HFFc6 (cell line): ENCODE data around the gene TRAPPC8. TPM values are rescaled to one million over a fixed set of nuclear protein-coding genes. Genes with fewer than 3 reads are reported as not detected.

Experiments
- DNase-seq: peaks from one replicate; pipeline ENCODE4 v3.0.0-alpha.2; 2018
- H3K27ac Mint-ChIP-seq: 2 replicates; pipeline ENCODE4 v1.8.0; 2020; ENCODE audit warnings: mild to moderate bottlenecking, mixed read lengths
- H3K27me3 Mint-ChIP-seq: 2 replicates; pipeline ENCODE4 v1.8.0; 2021; ENCODE audit warnings: mild to moderate bottlenecking, moderate library complexity, mixed read lengths; ENCODE audit not compliant: insufficient read depth
- H3K36me3 Mint-ChIP-seq: 2 replicates; pipeline ENCODE4 v1.8.0; 2021; ENCODE audit warnings: low read depth, mixed read lengths
- H3K4me1 Mint-ChIP-seq: 2 replicates; pipeline ENCODE4 v1.8.0; 2020; ENCODE audit warnings: low read depth, mixed read lengths
- H3K4me3 Mint-ChIP-seq: 2 replicates; pipeline ENCODE4 v1.8.0; 2020; ENCODE audit warnings: mild to moderate bottlenecking, moderate library complexity, mixed read lengths
- H3K9me3 Mint-ChIP-seq: 2 replicates; pipeline ENCODE4 v1.8.0; 2020; ENCODE audit warnings: mild to moderate bottlenecking, mixed read lengths
- long read RNA-seq: library from polyadenylated mRNA; unstranded; transcript quantifications from one replicate; pipeline ENCODE4 v2.0.0, GENCODE V29; 2019
- total RNA-seq, 6 experiments: library from RNA; stranded (reverse); fragmentation: NEBNext Ultra II Directional; extraction: Animal tissue kit (Norgen Biotek cat#: 25700); gene quantifications; 2 replicates in 1 of 6; 3 replicates in 5 of 6; pipeline ENCODE4 v1.2.3, GENCODE V29; 2021
- TF ChIP-seq, protein P1 (sequence below): fragments of 200-600 bp; sonication (generic); IDR thresholded peaks from 2 replicates; pipeline ENCODE4 v1.5.0; 2021; ENCODE audit warnings: antibody characterized with exemption, mild to moderate bottlenecking

Gene TRAPPC8
- total RNA-seq: 10 to 100 TPM; 26.0 to 31.4 (median 29.1) TPM
- long read RNA-seq, partial matches to known transcripts: 1 of 2 reads
- long read RNA-seq, other reads (novel, unspliced or antisense): 1 of 2 reads

- H3K4me3 Mint-ChIP-seq: peak within 1 kb of the TSS; percentile 98
- peak within 1 kb of the TSS; percentile 99 for H3K27ac Mint-ChIP-seq
- H3K9me3 Mint-ChIP-seq: no peaks in the 10 kb centered on the region
- peak; percentile 99 for DNase-seq
- peaks cover 2% of the 10 kb centered on the region for H3K27me3 Mint-ChIP-seq
- TF ChIP-seq, protein P1, sequence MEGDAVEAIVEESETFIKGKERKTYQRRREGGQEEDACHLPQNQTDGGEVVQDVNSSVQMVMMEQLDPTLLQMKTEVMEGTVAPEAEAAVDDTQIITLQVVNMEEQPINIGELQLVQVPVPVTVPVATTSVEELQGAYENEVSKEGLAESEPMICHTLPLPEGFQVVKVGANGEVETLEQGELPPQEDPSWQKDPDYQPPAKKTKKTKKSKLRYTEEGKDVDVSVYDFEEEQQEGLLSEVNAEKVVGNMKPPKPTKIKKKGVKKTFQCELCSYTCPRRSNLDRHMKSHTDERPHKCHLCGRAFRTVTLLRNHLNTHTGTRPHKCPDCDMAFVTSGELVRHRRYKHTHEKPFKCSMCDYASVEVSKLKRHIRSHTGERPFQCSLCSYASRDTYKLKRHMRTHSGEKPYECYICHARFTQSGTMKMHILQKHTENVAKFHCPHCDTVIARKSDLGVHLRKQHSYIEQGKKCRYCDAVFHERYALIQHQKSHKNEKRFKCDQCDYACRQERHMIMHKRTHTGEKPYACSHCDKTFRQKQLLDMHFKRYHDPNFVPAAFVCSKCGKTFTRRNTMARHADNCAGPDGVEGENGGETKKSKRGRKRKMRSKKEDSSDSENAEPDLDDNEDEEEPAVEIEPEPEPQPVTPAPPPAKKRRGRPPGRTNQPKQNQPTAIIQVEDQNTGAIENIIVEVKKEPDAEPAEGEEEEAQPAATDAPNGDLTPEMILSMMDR: no peak
- H3K4me1 Mint-ChIP-seq: peaks cover 34% of the 10 kb centered on the region
- peaks cover 14% of the 10 kb centered on the region for H3K36me3 Mint-ChIP-seq
Observed at GRCh38 chr18:31942999-31943877, at the start of gene TRAPPC8. Gene TRAPPC8, minus strand, starts transcription at chr18:31943128. Its CDS starts 364 bp downstream, at chr18:31942764.

DNA sequence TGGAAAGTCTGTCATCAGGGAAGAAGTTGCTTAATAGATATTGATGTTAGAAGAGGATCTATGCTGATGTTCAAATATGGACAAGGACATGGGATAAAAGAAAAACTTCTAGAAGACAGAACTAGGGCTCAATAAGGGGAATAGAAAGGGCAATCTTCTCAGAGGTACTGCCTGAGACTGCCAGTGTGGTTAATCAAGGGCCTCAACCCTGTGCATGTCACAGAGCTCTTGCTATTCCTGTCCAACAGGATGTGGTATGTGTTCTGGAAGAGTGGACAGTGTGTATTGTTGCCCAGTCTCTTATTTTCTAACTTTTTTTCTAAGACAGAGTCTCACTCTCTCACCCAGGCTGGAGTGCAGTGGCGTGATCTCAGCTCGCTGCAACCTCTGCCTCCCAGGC lies 47.9 kb upstream of the TRAPPC8 start:
- H3K9me3 Mint-ChIP-seq: no peaks in the 10 kb centered on the region
- no peaks in the 10 kb centered on the region for H3K36me3 Mint-ChIP-seq
- H3K27ac Mint-ChIP-seq: no peak overlapping the region
- no peak overlapping the region for H3K4me3 Mint-ChIP-seq
- DNase-seq: no peak
- peaks cover 6% of the 10 kb centered on the region; the same call in 1 of the 2 replicates for H3K4me1 Mint-ChIP-seq
- H3K27me3 Mint-ChIP-seq: peaks cover 9% of the 10 kb centered on the region
- TF ChIP-seq, protein P1: no peak

GRCh38 chr18:31983976-31984375 lies 41.0 kb upstream of the TRAPPC8 start:
- peaks cover 2% of the 10 kb centered on the region; the same call in 1 of the 2 replicates for H3K27me3 Mint-ChIP-seq
- no peak for DNase-seq
- H3K4me1 Mint-ChIP-seq: no peaks in the 10 kb centered on the region
- TF ChIP-seq, protein P1: no peak
- no peak overlapping the region for H3K4me3 Mint-ChIP-seq
- H3K36me3 Mint-ChIP-seq: no peaks in the 10 kb centered on the region; the same call in 1 of the 2 replicates
- H3K9me3 Mint-ChIP-seq: peaks cover 1% of the 10 kb centered on the region
- no peak overlapping the region for H3K27ac Mint-ChIP-seq

DNA sequence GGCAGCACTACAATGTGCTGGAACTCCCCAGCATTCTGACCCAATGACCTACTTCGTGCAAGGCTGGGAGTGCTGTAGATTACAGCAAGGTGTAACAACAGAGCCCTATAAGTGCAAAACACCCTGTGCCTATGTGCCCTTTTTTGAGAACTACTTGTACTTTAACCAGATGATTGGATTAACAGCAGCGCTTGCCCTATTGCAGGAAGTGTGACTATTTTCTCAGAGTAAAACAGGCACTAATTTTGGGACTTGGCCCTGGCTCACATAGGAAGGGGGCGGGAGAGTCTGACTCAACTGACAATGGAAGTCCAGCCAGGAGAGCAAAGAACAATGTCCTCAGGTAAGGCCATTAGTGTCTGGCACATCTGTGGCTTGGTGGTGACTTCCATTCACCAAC lies 40.1 kb upstream of the TRAPPC8 start:
- peaks cover 7% of the 10 kb centered on the region for H3K9me3 Mint-ChIP-seq
- no peak overlapping the region for H3K4me3 Mint-ChIP-seq
- TF ChIP-seq, protein P1: no peak
- no peaks in the 10 kb centered on the region for H3K4me1 Mint-ChIP-seq
- H3K27me3 Mint-ChIP-seq: peaks cover 5% of the 10 kb centered on the region
- H3K36me3 Mint-ChIP-seq: no peaks in the 10 kb centered on the region; the same call in 1 of the 2 replicates
- DNase-seq: no peak
- H3K27ac Mint-ChIP-seq: no peak overlapping the region

DNA sequence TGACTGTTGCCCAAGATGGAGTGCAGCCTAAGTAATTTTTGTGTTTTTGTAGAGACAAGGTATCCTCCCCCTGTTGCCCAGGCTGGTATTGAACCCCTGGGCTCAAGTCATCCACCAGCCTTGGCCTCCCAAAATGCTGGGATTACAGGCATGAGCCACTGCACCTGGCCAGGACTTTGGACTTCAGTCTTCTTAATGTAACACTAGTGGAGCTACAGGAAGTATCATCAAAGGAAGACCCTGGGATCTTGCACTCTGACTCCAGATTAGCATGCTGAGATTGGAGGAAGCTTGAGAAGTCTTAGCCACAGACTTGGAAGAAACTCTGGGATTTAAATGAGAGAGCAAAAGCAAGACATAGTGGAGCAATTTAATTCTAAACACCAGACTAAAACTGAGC lies 37.9 kb upstream of the TRAPPC8 start:
- H3K4me3 Mint-ChIP-seq: no peak overlapping the region
- no peak overlapping the region for H3K27ac Mint-ChIP-seq
- TF ChIP-seq, protein P1: no peak
- H3K36me3 Mint-ChIP-seq: no peaks in the 10 kb centered on the region; the same call in 1 of the 2 replicates
- H3K4me1 Mint-ChIP-seq: no peaks in the 10 kb centered on the region
- peaks cover 5% of the 10 kb centered on the region for H3K27me3 Mint-ChIP-seq
- DNase-seq: no peak
- H3K9me3 Mint-ChIP-seq: peaks cover 7% of the 10 kb centered on the region
